Measurements from ENCODE around the gene CCDC148. TPM values are rescaled to one million over a fixed set of nuclear protein-coding genes. Genes with fewer than 3 reads are reported as not detected.

The CCDC148 gene
- polyA plus RNA-seq, 2 of the 4 experiments (the other 2 are of a cell fraction): 0.41 to 0.85 TPM

- TF ChIP-seq SREBF2 (IDR thresholded peaks at IDR 0.05) (no peak), USF2 (IDR thresholded peaks at IDR 0.05) (no peak), HMGXB4 (CRISPR knock-in tag; IDR thresholded peaks at IDR 0.05; ENCODE audit: borderline replicate concordance) (no peak), HDAC2 (IDR thresholded peaks at IDR 0.05) (no peak), FOXS1 (CRISPR knock-in tag; IDR thresholded peaks at IDR 0.05) (no peak), FOSB (CRISPR knock-in tag; IDR thresholded peaks at IDR 0.05) (no peak), E2F6 (IDR thresholded peaks at IDR 0.05; ENCODE audit: borderline replicate concordance, low read depth) (no peak), NPAS2 (CRISPR knock-in tag; IDR thresholded peaks at IDR 0.05; ENCODE audit: borderline replicate concordance) (no peak), JUN (IDR thresholded peaks at IDR 0.05) (no peak), NR3C1 (IDR thresholded peaks at IDR 0.05) (no peak), ESRRA (IDR thresholded peaks at IDR 0.05; ENCODE audit: borderline replicate concordance, low read length) (no peak), REST (IDR thresholded peaks at IDR 0.05) (no peak), HOXB13 (CRISPR knock-in tag; IDR thresholded peaks at IDR 0.05; ENCODE audit: low read depth) (no peak), CTCF (IDR thresholded peaks at IDR 0.05) (no peak)
- H3K4me2 ChIP-seq: peak overlapping the region; percentile 58
- no peak for DNase-seq (ENCODE audit: low read depth in 1 of 2, low spot score in 1 of 2)
- ChIA-PET CTCF (interaction anchor here (2.7 kb wide), 1 partner anchor 12 kb away, joined by 9 read pairs; no protein-coding TSS in a partner anchor), POLR2A (no interaction called here)
- H3K4me3 ChIP-seq: no peak overlapping the region
- H3K4me1 ChIP-seq: no peaks in the 10 kb centered on the region
- no peak for FAIRE-seq
- 18% methylated on average over 7 of the region's 7 CpGs for WGBS (ENCODE audit: missing lambda C conversion rate)
- H3K9me3 ChIP-seq: no peaks in the 10 kb centered on the region
- H3K27ac ChIP-seq: no peak overlapping the region
- no peak for ATAC-seq
Observed at GRCh38 chr2:158191076-158191895, 265.3 kb downstream of the CCDC148 start.

- Histone ChIP-seq H3K27ac (no peak overlapping the region), H3K4me1 (no peaks in the 10 kb centered on the region), H3K4me2 (no peak overlapping the region), H3K4me3 (no peak overlapping the region), H3K9me3 (no peaks in the 10 kb centered on the region)
- ATAC-seq (no peak), DNase-seq (ENCODE audit: low read depth in 1 of 2, low spot score in 1 of 2) (no peak), FAIRE-seq (no peak)
- ChIA-PET CTCF (interaction anchor here (2.7 kb wide), 1 partner anchor 10 kb away, joined by 9 read pairs; no protein-coding TSS in a partner anchor), POLR2A (no interaction called here)
- TF ChIP-seq SREBF2 (IDR thresholded peaks at IDR 0.05): no peak
- no peak for TF ChIP-seq HOXA7 (CRISPR knock-in tag; IDR thresholded peaks at IDR 0.05)
- TF ChIP-seq BHLHE40 (IDR thresholded peaks at IDR 0.05; ENCODE audit: low read depth, low read length): no peak
- no peak for TF ChIP-seq SMC3 (IDR thresholded peaks at IDR 0.05)
- no peak for TF ChIP-seq CHD4 (IDR thresholded peaks at IDR 0.05; ENCODE audit: borderline replicate concordance)
- TF ChIP-seq FOXS1 (CRISPR knock-in tag; IDR thresholded peaks at IDR 0.05): no peak
- TF ChIP-seq ATOH8 (CRISPR knock-in tag; IDR thresholded peaks at IDR 0.05; ENCODE audit: low read depth): no peak
- TF ChIP-seq CHD2 (IDR thresholded peaks at IDR 0.05; ENCODE audit: low read length, partially characterized antibody): no peak
- TF ChIP-seq MYC (IDR thresholded peaks at IDR 0.05; ENCODE audit: borderline replicate concordance, low read length): no peak
Observed at GRCh38 chr2:158189526-158189925, 267.0 kb downstream of the CCDC148 start.
